NOMO-1 treated with DMSO at 0.1 percent for 48 hours (cell line): ENCODE data around the gene SREK1.

Source experiments
- DNase-seq: peaks from one replicate; lab custom pipeline; 2025; ENCODE audit not compliant: unreplicated experiment; lab: John Stamatoyannopoulos, UW

The SREK1 gene, protein sequence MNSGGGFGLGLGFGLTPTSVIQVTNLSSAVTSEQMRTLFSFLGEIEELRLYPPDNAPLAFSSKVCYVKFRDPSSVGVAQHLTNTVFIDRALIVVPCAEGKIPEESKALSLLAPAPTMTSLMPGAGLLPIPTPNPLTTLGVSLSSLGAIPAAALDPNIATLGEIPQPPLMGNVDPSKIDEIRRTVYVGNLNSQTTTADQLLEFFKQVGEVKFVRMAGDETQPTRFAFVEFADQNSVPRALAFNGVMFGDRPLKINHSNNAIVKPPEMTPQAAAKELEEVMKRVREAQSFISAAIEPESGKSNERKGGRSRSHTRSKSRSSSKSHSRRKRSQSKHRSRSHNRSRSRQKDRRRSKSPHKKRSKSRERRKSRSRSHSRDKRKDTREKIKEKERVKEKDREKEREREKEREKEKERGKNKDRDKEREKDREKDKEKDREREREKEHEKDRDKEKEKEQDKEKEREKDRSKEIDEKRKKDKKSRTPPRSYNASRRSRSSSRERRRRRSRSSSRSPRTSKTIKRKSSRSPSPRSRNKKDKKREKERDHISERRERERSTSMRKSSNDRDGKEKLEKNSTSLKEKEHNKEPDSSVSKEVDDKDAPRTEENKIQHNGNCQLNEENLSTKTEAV

DNA sequence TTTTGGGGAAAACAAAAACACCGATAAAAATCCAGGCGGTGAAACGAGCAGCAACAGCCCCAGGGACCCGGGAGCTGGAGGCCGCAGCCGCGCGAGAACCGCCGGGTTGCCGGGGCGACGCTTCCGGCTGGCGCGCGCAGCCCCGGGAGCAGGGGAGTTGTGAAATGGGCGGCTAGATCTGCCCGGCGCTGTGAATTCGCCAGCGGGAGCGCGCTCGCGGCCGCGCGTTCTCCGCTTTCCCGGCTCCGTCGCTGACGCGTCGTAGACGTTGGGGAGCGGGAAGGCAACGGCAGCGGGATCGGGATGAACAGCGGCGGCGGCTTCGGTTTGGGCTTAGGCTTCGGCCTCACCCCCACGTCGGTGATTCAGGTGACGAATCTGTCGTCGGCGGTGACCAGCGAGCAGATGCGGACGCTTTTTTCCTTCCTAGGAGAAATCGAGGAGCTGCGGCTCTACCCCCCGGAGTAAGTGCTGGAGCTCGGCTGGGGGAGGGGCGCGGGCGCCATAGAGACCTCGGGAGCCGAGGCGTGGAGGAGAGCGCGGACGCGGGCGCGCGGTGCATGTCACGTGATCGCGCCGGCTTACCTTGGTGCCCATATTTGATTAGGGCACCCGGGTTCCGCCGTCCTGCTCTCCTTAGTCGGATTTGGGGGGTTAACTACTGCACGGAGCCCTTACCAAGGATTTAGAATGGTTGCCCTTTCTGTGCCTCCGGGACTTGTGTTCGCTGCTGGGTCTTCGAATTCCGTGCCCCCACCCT is at the start of gene SREK1:
SREK1 (plus strand) TSS at position 227 of the 760 bp plus-strand sequence; CDS start at position 304, 77 bp downstream.
- peak; percentile 87 for DNase-seq

DNA sequence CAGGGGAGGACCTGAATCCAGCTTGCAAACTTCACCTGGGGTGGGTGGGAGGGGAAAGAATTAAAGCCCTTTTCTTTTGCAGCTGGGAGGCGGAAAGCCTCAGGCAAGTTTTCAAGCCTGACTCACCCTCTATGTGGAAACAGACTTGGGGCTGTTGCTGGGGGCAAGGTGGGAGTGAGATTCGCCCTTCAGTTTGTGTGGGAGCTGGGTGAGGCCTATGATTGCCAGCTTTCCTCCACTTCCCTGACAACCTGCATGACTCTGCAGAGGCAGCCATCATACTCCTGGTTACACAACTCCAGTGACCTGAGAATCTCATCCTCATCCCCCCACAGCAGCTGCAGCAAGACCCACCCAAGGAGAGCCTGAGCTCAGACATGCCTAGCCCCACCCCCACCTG is 43.2 kb upstream of the SREK1 start:
- DNase-seq: no peak

DNA sequence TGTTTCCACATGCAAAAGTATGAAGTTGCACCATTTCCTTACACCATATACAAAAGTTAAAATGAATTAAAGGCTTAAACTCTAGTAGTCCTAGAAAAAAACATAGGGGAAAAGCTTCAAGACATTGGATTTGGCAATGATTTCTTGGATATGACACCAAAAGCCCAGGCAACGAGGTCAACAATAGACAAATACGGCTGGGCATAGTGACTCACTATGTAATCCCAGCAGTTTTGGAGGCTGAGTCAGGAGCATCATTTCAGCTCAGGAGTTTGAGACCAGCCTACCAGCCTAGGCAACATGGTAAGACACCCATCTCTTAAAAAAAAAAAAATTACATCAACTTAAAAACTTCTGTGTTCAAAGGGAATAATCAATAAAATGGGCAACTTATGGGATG is 30.9 kb upstream of the SREK1 start:
- no peak for DNase-seq

DNA sequence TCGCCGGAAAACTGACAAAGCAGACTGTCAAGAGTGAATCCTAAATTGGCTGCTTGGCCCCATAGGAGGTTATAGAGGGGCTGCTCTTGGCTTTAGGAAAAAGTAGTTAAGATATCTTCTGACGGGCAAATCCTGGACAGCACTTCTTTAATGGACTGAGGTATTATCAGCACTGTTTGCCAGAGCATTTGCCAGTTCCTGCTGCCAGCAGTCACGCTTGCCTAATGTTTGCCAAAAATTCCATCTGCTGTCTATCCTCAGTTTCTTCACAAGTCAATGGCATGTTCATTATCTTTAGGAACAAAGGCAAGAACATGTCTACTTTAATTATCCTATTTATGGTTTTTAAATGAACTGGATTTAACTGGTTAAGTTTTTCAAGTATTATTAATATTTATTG is 25.8 kb upstream of the SREK1 start:
- DNase-seq: no peak

DNA sequence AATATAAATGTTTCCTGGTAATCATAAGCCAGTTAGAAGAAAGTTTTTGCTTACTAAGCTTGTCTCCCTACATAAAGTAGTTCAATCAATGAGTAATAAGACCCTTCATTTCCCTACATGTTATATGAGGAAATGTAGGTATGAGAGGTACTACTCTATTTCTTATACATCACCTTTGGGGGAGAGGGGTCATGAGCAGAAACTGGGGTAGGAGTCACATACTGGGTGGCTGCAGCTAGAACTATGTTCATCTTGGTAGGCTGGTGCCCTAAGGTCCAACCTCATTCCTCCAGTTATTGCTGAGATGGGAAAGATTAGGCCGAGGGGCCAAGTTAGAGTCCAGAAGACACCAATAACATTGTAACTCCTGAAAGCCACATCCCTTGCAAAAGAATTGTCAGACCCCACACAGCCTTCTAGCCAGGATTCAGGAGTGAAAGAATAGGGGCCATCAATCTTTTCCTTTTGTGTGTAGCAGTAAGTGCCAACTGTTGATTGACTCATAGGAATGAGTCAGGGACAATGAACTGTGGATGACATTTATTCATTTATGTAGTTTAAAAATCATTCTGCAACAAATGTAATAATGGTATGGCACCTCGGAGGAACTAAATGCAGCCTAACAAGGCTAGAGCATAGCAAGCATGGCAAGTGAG is 21.6 kb upstream of the SREK1 start:
- no peak for DNase-seq

DNA sequence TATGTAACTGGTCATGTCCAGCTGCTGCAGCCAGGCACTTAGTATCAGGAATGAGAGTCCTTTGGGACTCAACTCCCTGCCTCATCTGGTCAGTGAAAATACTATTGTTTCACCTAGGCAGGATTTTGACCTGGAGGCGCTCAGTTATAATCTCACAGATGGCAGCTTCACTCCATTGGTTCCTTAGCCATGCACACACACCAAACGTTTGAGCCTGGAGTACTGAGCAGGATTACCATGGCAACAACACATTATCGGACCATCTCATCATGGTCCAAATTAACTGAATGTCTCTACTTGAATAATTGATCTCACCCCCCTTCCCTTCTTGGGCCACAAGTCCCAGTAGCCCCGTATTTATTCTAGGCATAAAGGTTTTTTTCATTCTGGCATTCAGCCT is 15.0 kb upstream of the SREK1 start:
- DNase-seq: no peak

DNA sequence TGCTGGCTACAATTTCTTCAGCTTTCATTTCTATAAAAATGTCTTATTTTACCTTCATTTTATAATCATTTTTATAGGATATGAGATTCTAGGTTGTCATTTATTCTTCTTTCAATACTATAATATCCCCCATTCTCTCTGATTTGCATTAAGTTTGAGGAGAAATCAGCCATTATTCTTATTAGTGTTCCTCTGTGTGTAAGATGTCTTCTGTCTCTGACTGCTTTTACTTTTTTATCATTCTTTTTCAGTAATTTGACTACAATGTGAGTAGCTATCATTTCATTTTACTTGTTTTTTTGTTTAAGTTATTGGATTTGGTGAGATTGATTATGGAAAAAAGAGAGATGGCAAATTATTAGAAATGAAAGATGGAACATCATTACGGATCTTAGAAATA is 13.6 kb upstream of the SREK1 start:
- DNase-seq: no peak

DNA sequence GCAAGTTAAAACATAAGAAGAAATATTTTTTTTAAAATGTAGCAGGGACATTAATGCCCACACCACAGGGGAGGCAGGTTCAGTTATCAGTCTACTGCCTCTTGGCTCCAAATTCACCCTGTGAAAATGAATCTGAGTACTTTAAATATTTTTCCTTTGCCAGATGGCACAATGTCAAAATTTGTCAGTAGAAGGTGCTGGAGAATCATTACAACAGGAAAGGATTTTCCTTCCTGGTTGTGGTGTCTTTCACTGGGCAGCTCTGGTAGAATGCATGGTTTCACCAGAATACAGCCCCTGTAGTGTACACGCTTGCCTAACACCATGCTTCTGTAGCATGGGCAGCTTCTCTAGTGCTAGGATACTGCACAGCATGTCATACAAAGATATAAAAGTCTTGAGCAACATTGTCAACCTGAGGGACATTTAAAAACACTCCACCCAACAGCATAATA is 9.7 kb upstream of the SREK1 start:
- DNase-seq: no peak

DNA sequence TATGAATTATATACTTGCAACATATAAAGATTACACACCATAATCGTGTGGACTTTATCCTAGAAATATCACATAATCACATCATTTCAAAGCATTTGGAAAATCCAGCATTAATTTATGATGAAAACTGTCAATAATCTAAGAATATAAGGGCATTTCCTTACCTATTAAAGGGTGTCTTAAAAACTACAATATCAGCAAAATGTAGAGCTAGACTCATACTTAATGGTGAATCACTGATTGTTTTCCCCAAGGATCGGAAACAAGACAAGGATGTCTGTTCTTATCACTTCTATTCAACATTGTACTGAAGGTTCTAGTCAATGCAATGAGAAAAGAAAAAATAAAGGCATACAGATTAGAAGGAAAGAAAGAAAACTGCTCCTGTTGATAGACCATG is 8.0 kb upstream of the SREK1 start:
- no peak for DNase-seq

DNA sequence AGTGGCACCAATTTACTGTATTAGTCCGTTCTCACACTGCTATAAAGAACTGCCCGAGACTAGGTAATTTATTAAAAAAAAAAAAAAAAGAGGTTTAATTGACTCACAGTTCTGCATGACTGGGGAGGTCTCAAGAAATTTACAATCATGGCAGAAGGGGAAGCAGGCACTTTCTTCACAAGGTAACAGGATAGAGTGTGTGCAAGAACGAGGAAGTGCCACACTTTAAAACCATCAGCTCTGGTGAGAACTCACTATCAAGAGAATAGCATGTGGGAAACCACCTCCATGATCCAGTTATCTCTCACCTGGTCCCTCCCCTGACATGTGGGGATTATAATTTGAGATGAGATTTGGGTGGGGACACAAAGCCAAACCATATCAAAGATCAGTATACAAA is 7.2 kb upstream of the SREK1 start:
- DNase-seq: peak; percentile 63

DNA sequence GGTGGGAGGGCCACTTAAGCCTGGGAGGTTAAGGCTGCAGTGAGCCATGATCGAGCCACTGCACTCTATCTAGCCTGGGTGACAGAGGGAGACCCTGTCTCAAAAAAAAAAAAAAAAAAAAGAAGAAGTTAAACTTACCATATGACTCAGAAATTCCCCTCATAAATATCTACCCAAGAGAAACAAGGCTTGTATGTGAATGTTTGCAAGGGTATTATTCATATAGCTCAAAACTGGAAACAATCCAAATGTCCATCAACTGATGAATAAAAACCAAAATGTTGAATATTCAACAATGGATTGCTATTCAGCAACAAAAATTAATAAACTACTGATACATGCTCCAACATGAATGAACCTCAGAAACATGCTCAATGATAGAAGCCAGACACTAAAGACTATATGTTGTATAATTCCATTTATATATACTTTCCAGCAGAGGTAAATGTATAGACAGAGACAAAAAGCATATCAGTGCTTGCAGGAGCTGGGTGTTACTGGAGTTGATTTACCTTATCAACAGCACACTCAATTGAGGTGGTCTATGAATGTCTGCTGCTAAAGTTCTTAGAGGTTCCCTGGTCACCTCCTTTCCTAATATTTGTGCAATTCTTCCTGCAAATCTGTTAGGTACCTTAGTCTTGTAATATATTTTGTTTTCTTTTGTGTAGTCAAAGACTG is 5.3 kb upstream of the SREK1 start:
- peak; percentile 49 for DNase-seq

DNA sequence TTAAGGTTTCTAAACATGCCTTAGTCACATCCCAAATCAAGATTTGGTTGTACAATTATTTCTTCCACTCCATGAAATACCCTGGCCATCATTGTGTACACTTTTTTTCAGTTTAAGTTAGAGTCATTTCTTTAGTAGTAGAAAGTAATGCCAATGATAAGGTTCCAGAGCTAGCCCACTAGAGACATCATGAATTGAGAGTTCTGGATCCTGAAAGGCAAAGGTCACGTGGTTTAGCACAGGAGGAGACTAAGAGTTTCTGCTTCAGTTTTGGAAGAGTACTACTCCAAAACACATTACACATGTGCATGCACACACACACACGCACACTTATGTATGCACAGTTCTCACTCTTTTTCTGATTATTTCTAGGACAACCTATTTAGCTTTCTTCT is 4.8 kb upstream of the SREK1 start:
- no peak for DNase-seq

DNA sequence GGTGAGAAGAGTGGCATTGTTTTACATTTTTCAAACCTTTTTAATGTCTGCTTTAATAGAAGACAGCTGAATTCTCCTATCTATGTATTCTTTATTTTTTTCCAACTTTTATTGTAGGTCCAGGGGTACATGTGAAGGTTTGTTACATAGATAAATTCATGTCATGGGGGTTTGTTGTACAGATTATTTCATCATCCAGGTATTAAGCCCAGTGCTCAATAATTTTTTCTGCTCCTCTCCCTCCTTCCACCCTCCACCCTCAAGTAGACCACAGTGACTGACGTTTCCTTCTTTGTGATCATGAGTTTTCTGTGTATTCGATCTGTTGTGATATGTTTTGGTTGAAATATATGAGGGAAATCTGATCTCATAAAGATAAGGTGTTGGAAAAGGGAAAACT is 1.7 kb upstream of the SREK1 start:
- no peak for DNase-seq

DNA sequence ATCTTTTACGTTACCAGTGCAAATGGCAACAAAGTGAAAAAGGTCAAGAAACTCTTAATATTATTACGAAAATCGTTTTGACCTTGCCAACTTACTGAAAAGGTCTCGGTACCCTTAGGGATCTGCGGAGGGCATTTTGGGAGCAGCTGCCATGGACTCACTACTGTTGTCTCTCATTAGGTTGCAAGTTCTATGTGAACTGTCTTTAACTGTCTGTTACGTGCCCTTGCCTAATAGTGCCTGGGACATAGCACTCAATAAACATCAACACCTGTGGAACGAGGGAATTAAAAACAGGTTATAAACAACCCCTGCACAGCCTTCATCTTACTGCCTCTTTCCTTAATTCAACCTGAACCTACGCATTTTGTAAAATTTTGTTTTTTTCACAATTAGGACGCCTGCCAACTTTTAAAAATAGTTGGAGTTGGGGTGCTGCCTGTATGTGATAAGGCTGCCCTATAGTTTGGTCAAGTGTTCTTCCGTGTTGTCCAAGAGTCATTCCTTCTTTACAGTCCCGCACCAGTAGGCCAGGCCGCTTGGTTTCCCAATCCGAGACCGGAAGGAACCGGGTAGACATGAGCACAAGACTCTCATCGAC is 527 bp upstream of the SREK1 start:
- no peak for DNase-seq

DNA sequence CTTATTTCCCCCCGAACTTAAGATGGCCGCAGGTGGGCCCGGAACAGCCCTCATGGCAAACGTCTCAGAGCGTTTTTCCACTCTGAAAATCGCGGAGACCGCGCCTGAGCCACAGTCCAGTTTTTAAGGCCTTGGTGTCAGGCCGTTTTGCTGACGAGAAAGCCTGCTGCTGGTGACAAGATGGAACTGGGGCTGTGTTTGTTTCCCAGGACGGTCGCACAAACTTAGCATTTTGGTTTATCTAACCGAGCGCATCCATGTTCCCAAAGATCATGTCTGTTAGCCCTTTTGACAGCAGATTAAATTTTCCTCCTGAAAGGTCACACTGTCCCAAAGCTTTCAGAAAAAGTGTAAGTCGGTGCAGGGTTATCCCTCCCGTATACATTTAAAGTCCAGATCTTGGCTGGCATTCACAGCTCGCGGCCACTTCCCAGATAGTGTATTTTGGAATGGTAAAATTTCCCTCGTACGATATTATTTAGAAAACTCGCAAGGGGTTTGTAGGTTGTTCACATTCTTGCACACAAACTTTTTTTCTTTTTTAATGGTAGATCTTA is 812 bp downstream of the SREK1 start:
- peak; percentile 84 for DNase-seq

DNA sequence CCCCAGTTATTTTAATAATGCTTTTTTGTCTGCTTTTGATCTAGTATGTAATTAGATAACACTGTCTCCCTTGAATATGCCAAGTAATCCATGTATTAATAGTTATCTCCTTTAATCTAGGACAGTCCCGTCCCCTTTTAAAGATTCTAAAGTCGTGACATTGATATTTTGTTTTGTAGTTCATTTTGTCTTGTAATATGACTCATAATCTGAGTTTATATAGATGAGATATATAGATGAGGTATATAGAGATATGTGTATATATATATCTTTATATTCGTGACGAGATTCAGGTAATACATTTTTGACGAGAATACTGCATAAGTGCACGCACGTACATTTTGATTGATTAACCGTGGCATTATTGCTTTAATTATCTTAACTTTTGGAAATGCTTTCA is 1.6 kb downstream of the SREK1 start:
- DNase-seq: no peak

DNA sequence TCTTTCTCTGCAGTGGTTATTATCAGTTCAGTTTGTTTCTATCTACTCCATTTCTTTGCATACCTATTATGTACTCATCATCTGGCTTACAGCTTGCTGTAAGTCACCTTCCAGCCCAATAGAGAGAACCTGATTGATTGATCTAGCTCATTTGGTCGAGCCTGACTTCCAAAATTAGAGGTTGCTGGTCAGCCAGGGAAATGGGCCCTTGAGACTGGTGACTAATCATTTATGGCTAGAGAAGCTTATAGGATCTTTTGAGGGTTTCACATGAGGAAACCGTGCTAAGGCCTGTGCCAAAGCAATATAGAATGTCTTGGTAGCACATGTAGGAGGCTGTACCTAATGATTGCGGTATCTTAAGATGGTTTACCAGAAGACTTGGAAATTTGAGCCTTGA is 5.8 kb downstream of the SREK1 start:
- DNase-seq: no peak

DNA sequence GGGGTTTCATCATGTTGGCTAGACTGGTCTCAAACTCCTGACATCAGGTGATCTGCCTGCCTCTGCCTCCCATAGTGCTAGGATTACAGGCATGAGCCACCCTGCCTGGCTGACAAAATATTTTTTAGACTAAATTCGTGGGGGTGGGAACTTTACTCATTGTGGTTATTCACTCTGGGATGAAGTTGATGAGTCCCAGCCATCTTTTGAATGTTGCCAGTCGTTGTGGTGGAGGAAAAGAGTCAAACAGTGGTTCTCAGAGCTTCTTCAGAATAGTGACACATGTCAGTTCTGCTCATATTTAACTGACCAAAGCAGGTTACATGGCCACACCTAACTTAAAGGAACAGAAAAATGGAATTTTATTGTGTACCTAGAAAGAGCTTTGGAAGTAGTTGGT is 6.9 kb downstream of the SREK1 start:
- DNase-seq: no peak

DNA sequence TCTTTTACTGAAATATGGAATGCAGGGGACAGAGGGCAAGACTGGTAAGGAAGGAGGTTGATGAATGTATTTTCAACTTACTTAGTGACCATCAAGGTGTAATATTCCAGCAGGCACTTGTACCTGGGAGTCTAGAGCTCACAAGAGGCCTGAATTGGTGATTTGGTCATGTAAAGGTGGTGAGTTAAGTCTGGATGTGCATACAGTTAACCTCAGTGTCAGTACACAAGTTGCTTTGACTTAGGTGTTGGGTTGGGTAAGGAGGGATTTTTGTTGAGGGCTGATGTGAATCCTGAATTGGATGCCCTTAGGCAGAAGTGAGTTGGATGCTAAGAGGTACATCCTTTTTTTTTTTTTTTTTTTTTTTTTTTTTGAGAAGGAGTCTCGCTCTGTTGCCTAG is 7.4 kb downstream of the SREK1 start:
- DNase-seq: no peak

DNA sequence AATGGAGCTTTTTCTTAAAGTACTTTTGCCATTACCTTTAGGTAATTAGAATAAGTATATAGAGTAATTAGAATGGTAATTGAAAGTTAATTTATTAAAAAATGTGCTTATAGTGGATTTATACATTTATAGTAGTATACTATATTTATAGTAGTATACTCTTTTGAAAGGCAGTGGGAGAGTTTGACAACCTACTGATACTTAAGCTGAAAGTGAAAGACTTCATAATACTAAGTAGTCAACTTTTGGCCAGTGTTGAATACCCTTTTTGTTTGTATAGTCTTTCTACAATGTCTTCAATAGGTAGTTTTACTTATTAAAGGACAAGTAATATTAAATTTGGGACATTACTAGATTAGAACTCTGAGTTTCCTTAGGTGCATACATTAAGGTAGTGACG is 12.9 kb downstream of the SREK1 start:
- no peak for DNase-seq
